Fibroblast of lung (primary cell): Measurements from ENCODE around the gene PDZRN4. TPM values are rescaled to one million over a fixed set of nuclear protein-coding genes. Genes with fewer than 3 reads are reported as not detected.

Experiments used
- DNase-seq, 2 donors: peaks; one replicate each; pipeline versions ENCODE4 v3.0.0 to v3.0.0-alpha.2; 2010; ENCODE audit warnings: low read depth in 2 of 2
- H2AFZ ChIP-seq: 2 replicates; pipeline ENCODE4 v1.5.1; 2012; ENCODE audit warnings: low read length, control low read depth, inconsistent platforms
- H3K27ac ChIP-seq: 2 replicates; pipeline ENCODE4 v1.5.1; 2011; ENCODE audit warnings: low read length, control low read depth; ENCODE audit not compliant: insufficient read depth
- H3K27me3 ChIP-seq: 2 replicates; pipeline ENCODE4 v1.5.1; 2011; ENCODE audit warnings: mild to moderate bottlenecking, low read length; ENCODE audit not compliant: control insufficient read depth, insufficient read depth
- H3K36me3 ChIP-seq: 2 replicates; pipeline ENCODE4 v1.5.1; 2011; ENCODE audit warnings: low read length; ENCODE audit not compliant: control insufficient read depth, insufficient read depth
- H3K4me1 ChIP-seq: 2 replicates; pipeline ENCODE4 v1.5.1; 2011; ENCODE audit warnings: low read length; ENCODE audit not compliant: control insufficient read depth, insufficient read depth; ENCODE audit errors: extremely low read depth
- H3K4me2 ChIP-seq: 2 replicates; pipeline ENCODE4 v1.5.1; 2011; ENCODE audit warnings: low read length, control low read depth; ENCODE audit not compliant: insufficient read depth; ENCODE audit errors: extremely low read depth
- H3K4me3 ChIP-seq, 4 experiments: fragments of 200-600 bp in 1 of 4; sonication (generic) in 1 of 4; replicated peaks in 1 of 4; 2 replicates each; pipeline ENCODE4 v1.5.1; 2011 to 2016; ENCODE audit warnings: low read length in 4 of 4, low read depth in 3 of 4, mild to moderate bottlenecking in 3 of 4, control low read depth in 2 of 4, inconsistent platforms in 1 of 4, mixed read lengths in 1 of 4; ENCODE audit not compliant: insufficient read depth in 1 of 4; ENCODE audit errors: control extremely low read depth in 1 of 4
- H3K79me2 ChIP-seq: 2 replicates; pipeline ENCODE4 v1.5.1; 2012; ENCODE audit warnings: mild to moderate bottlenecking, low read length, inconsistent platforms; ENCODE audit not compliant: control insufficient read depth, insufficient read depth
- H3K9ac ChIP-seq: 2 replicates; pipeline ENCODE4 v1.5.1; 2011; ENCODE audit warnings: mild to moderate bottlenecking, low read length, control low read depth; ENCODE audit not compliant: insufficient read depth
- H3K9me3 ChIP-seq: 2 replicates; pipeline ENCODE4 v1.5.1; 2012; ENCODE audit warnings: low read depth, low read length; ENCODE audit not compliant: control insufficient read depth, insufficient read depth
- H4K20me1 ChIP-seq: 2 replicates; pipeline ENCODE4 v1.5.1; 2011; ENCODE audit warnings: low read length; ENCODE audit not compliant: control insufficient read depth, insufficient read depth; ENCODE audit errors: extremely low read depth
- CTCF ChIP-seq, 2 donors: IDR thresholded peaks in 1 of 2; conservative IDR thresholded peaks in 1 of 2; 1 replicate in 1 of 2; 2 replicates in 1 of 2; pipeline ENCODE4 v1.5.1; 2011 to 2012; ENCODE audit warnings: low read length in 2 of 2, control low read depth in 1 of 2, inconsistent platforms in 1 of 2, low read depth in 1 of 2, mild to moderate bottlenecking in 1 of 2
- EZH2 ChIP-seq: IDR thresholded peaks from 2 replicates; pipeline ENCODE4 v1.5.1; 2012; ENCODE audit warnings: low read length, control low read depth, mild to moderate bottlenecking; ENCODE audit errors: missing control alignments
- polyA plus RNA-seq, 2 donors: library from polyadenylated mRNA; depleted of rRNA in 1 of 2; stranded (reverse) in 1 of 2; unstranded in 1 of 2; fragments of >200 nt; gene quantifications; 2 replicates each; pipeline ENCODE4 v1.2.1, GENCODE V29; 2011 to 2012; ENCODE audit warnings: missing spikeins in 1 of 2
- total RNA-seq: library from RNA; depleted of rRNA; stranded (reverse); fragments of >200 nt; gene quantifications from 2 replicates; pipeline ENCODE4 v1.2.1, GENCODE V29; 2014

The PDZRN4 gene
- total and polyA plus RNA-seq, 2 donors (not counting 1 experiment from before 2014, with no cell fraction given): not detected

DNA sequence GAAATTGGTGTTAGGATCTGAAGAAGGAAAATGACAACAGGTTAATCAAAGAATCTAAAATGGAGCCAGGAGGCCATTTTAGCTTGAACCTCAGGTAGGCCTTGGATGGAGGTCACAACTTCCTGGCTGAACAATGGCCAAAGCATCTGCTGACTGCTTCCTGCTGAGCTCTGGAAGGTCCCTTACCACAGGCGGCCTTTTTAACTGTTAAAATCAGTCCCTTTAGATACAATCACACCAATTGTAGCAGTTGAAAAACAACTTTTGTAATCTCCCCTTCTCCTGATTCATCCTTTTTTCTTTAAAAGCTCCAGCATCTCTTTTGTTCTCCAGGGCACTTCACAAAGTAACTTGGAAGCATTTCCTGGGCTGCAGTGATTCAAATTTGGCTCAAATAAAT is 388.8 kb downstream of the PDZRN4 start:
- Histone ChIP-seq H4K20me1 (no peaks in the 10 kb centered on the region), H3K4me1 (no peaks in the 10 kb centered on the region), H3K27me3 (no peaks in the 10 kb centered on the region), H3K4me2 (no peak overlapping the region), H3K79me2 (no peaks in the 10 kb centered on the region), H3K36me3 (no peaks in the 10 kb centered on the region), H3K9me3 (no peaks in the 10 kb centered on the region), H2AFZ (no peak overlapping the region), H3K9ac (no peak overlapping the region), H3K4me3 (no peak overlapping the region), H3K27ac (no peak overlapping the region)
- DNase-seq: no peak
- TF ChIP-seq CTCF (conservative IDR thresholded peaks at IDR 0.05 in 1 of 2, IDR thresholded peaks at IDR 0.05 in 1 of 2; ENCODE audit: low read depth in 1 of 2, low read length in 2 of 2) (no peak), EZH2 (no peak)

DNA sequence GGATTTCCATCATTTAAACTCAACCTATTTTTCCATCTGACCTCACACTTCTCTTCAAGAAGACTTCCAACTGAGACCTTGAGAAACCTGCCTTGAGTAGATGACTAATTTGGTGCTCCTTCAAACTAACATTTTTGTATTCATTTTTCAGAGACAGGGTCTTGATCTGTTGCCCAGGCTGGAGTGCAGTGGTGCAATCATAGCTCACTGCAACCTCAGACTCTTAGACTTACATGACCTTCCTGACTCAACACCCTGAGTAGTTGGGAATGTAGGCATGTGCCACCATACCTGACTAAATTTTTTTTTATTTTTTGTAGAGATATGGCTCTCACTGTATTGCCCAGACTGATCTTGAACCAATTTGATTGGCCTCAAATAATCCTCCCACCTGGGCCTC is 389.9 kb downstream of the PDZRN4 start:
- no peak overlapping the region for H3K27ac ChIP-seq
- TF ChIP-seq EZH2: no peak
- TF ChIP-seq CTCF (conservative IDR thresholded peaks at IDR 0.05 in 1 of 2, IDR thresholded peaks at IDR 0.05 in 1 of 2; ENCODE audit: low read depth in 1 of 2, low read length in 2 of 2): no peak
- no peaks in the 10 kb centered on the region for H3K36me3 ChIP-seq
- H3K27me3 ChIP-seq: no peaks in the 10 kb centered on the region
- H3K4me1 ChIP-seq: no peaks in the 10 kb centered on the region
- peak in 1 of 2 donors; percentile 2 for DNase-seq
- H4K20me1 ChIP-seq: no peaks in the 10 kb centered on the region
- H3K4me2 ChIP-seq: no peak overlapping the region
- no peak overlapping the region for H3K9ac ChIP-seq
- H2AFZ ChIP-seq: no peak overlapping the region
- no peaks in the 10 kb centered on the region for H3K9me3 ChIP-seq
- H3K4me3 ChIP-seq: no peak overlapping the region
- no peaks in the 10 kb centered on the region for H3K79me2 ChIP-seq

DNA sequence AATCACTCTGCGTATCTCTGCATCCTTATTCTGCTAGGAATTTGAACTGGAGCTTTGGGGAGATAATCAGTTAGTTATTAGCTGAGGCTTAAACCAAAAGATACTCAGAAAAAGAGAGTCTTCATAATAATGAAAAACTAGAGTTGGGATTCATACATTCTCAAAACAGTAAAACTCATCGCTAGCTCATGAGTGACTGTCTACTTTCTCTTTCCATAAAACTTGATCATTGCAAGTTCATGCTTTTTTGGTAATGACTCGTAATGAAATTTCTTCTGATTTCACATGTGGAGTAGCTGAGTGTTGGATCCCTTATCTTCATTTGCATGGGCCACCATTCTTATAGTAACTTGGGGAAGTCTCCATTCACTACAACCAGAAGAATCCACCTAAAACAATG is 397.7 kb downstream of the PDZRN4 start:
- Histone ChIP-seq H3K36me3 (no peaks in the 10 kb centered on the region), H3K9ac (no peak overlapping the region), H3K27ac (no peak overlapping the region), H2AFZ (no peak overlapping the region), H3K4me2 (no peak overlapping the region), H3K4me3 (no peak overlapping the region), H3K9me3 (no peaks in the 10 kb centered on the region), H3K79me2 (no peaks in the 10 kb centered on the region), H3K4me1 (no peaks in the 10 kb centered on the region), H3K27me3 (no peaks in the 10 kb centered on the region), H4K20me1 (no peaks in the 10 kb centered on the region)
- DNase-seq: no peak
- no peak for TF ChIP-seq CTCF (conservative IDR thresholded peaks at IDR 0.05 in 1 of 2, IDR thresholded peaks at IDR 0.05 in 1 of 2; ENCODE audit: low read depth in 1 of 2, low read length in 2 of 2)
- no peak for TF ChIP-seq EZH2
